ENCODE results near the gene PARVB. TPM values are rescaled to one million over a fixed set of nuclear protein-coding genes. Genes with fewer than 3 reads are reported as not detected.

Gene PARVB
- total RNA-seq, 2 experiments from 2014 or later, result 18.2 to 19.2 TPM

- no peak overlapping the region for H3K27ac Mint-ChIP-seq
Observed at GRCh38 chr22:44076825-44077224, 52.7 kb downstream of the PARVB start.

GRCh38 chr22:44080936-44081861, 57.1 kb downstream of the PARVB start:
- DNase-seq, result peak; percentile 77
- no peak overlapping the region for H3K27ac Mint-ChIP-seq
- H3K9me3 Mint-ChIP-seq, result no peaks in the 10 kb centered on the region
- CTCF ChIA-PET, result interaction anchor here (1.1 to 1.7 kb wide), 6 partner anchors 8 to 544 kb away, joined by 3 to 6 read pairs (median 3); no protein-coding TSS in a partner anchor
- H3K4me1 Mint-ChIP-seq, result no peaks in the 10 kb centered on the region
- no peak overlapping the region for H3K4me3 Mint-ChIP-seq
- POLR2A ChIA-PET, result interaction anchor here (0.6 kb wide), 1 partner anchor 25 kb away, joined by 4 read pairs; no protein-coding TSS in a partner anchor
- no peaks in the 10 kb centered on the region for H3K36me3 Mint-ChIP-seq (ENCODE audit: low read depth)
- no peaks in the 10 kb centered on the region for H3K27me3 Mint-ChIP-seq

More at GRCh38 chr22:44076825-44077224, 52.7 kb downstream of the PARVB start:
- DNase-seq, result no peak
- Mint-ChIP-seq H3K9me3 (no peaks in the 10 kb centered on the region), H3K4me1 (no peaks in the 10 kb centered on the region), H3K27me3 (no peaks in the 10 kb centered on the region), H3K36me3 (ENCODE audit: low read depth) (no peaks in the 10 kb centered on the region), H3K4me3 (no peak overlapping the region)
- ChIA-PET POLR2A (no interaction called here), CTCF (no interaction called here)

DNA sequence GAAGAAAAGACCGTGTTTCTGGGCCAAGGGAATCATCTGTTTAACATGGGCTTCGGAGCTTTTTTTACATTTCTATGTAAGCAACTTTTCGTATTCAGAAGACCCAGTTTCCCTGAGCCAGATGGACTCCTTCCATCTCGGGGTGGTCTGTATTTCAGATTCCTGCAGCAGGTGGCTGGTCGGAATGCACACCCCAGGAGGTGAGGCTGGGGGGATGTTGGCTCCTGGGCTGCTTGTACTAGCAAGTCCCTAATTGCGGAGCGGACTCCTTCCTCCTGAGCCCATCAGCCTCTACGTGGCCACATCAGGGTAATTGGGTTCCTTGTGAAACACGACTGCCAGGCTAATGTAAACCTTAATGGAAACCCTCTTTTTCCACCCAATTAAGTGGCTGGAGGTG, 58.7 kb downstream of the PARVB start:
- DNase-seq, result no peak
- Mint-ChIP-seq H3K27ac (no peak overlapping the region), H3K9me3 (no peaks in the 10 kb centered on the region), H3K4me3 (no peak overlapping the region), H3K27me3 (no peaks in the 10 kb centered on the region), H3K4me1 (no peaks in the 10 kb centered on the region), H3K36me3 (ENCODE audit: low read depth) (no peaks in the 10 kb centered on the region)
- ChIA-PET CTCF (interaction anchor here (0.6 to 4.7 kb wide), 2 partner anchors 46 to 90 kb away, joined by 4 to 32 read pairs; no protein-coding TSS in a partner anchor), POLR2A (no interaction called here)

DNA sequence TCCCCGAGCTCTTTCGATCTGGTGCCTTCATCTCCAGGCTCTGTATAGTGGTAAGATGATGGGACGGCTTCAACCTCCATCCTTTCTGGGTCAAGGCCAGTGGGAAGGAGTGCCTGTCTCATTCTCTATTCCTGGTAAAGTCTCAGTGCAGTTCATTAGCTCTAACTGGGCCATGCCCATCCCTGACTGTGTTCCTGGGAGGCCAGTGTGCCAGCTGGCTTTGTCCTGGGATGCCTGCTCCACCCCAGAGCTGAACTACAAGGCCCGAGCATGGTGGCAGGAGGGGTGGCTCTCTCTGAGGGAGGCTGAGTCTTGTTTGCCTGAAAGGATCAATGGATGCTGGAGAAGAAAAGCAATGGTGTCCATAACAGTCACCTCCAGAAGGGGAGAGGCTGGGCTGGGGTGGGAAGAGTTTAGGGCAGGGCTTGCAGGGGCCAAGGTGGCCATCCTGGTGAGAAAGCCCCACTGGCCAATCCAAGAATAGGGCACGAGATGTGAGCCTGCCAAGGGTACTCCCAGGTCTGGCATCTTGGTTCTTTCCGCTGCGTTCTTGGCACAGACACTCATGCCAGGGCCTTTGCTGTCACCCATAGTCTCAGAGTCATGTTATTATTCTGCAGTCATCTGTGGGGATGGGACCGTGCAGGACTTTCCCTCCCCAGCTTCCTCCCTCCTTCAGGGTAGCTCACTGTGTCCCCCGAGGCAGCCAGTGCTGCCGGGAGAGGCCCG, 60.1 kb downstream of the PARVB start:
- Mint-ChIP-seq H3K27me3 (no peaks in the 10 kb centered on the region), H3K27ac (no peak overlapping the region), H3K9me3 (no peaks in the 10 kb centered on the region), H3K4me3 (no peak overlapping the region), H3K4me1 (no peaks in the 10 kb centered on the region), H3K36me3 (ENCODE audit: low read depth) (no peaks in the 10 kb centered on the region)
- CTCF ChIA-PET, result interaction anchor here (1.2 to 4.7 kb wide), 2 partner anchors 91 to 109 kb away, joined by 4 to 32 read pairs; no protein-coding TSS in a partner anchor
- POLR2A ChIA-PET, result no interaction called here
- no peak for DNase-seq

- Mint-ChIP-seq H3K9me3 (no peaks in the 10 kb centered on the region), H3K4me1 (peaks cover under 1% of the 10 kb centered on the region), H3K36me3 (ENCODE audit: low read depth) (no peaks in the 10 kb centered on the region), H3K27me3 (no peaks in the 10 kb centered on the region), H3K27ac (no peak overlapping the region), H3K4me3 (no peak overlapping the region)
- CTCF ChIA-PET, result interaction anchor here (0.9 to 4.7 kb wide), 6 partner anchors 10 to 526 kb away, joined by 3 to 32 read pairs (median 4); no protein-coding TSS in a partner anchor
- DNase-seq, result peak; percentile 47
- POLR2A ChIA-PET, result no interaction called here
Observed at GRCh38 chr22:44085743-44086270, 61.7 kb downstream of the PARVB start.

DNA sequence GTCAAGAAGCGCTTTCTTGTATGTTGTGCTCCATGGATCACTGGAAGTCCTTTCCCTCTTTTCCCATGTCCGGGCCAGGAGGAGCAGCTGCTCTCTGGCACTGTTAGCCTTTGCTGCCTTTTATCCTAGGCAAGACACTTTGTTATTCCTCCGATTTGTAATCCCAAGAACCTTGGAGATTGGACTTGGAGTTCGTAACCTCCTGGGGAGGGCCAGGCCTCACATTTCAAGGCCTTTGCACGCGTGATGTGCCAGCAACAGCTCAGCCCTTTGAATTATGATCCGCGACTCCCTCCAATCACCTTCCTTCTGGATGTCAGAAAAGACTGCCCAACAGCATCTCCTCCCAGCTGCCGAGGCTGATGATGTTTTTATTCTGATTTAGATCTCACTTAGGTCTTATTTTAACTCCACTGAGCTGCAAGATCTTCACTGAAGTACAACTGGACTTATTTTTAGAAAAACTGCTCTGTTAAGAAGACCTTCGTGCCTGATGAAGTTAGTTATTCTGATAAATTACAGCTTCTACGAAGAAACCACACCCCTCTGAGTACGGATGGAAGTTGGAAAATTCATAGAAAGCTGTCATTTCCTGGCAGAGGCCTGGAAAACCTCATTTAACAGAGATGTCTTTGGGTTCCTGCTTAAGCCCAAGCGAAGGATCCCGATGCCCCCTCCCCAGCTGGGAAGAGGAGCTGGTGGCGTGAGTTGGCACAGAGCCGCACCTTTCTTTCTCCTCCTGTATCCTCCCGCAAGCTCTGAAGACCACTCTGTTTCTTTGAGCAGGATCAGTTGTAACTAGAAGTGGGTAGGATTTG, 62.4 kb downstream of the PARVB start:
- no peak overlapping the region for H3K4me3 Mint-ChIP-seq
- peaks cover 8% of the 10 kb centered on the region for H3K4me1 Mint-ChIP-seq
- H3K27ac Mint-ChIP-seq, result no peak overlapping the region

DNA sequence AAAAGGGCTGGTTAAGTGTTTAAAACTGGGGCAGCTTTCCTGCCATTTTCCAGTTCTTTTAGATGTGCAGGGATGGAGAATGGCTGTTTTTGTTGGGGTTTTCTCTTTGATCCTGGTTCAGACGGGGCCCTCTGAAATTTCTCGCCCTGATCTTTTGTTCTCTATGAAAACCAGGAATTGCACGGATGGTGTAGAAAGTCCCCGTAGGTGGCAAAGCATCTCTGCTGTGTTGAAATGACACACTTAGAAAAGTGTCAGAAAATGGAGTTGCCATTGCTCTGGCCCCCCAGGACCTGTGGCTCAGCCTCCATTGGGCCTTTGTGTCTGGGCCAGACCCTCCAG, 63.0 kb downstream of the PARVB start:
- Mint-ChIP-seq H3K4me3 (no peak overlapping the region), H3K4me1 (peaks cover 10% of the 10 kb centered on the region), H3K36me3 (ENCODE audit: low read depth) (no peaks in the 10 kb centered on the region), H3K27ac (no peak overlapping the region), H3K27me3 (no peaks in the 10 kb centered on the region), H3K9me3 (no peaks in the 10 kb centered on the region)
- ChIA-PET CTCF (interaction anchor here (1.3 to 4.7 kb wide), 2 partner anchors 13 to 94 kb away, joined by 3 to 32 read pairs; no protein-coding TSS in a partner anchor), POLR2A (no interaction called here)
- DNase-seq, result no peak

More for the DNA sequence above, 62.4 kb downstream of the PARVB start:
- ChIA-PET POLR2A (no interaction called here), CTCF (interaction anchor here (0.9 to 4.7 kb wide), 6 partner anchors 11 to 525 kb away, joined by 3 to 32 read pairs (median 3); no protein-coding TSS in a partner anchor)
- no peak for DNase-seq
- Mint-ChIP-seq H3K27me3 (no peaks in the 10 kb centered on the region), H3K36me3 (ENCODE audit: low read depth) (no peaks in the 10 kb centered on the region), H3K9me3 (no peaks in the 10 kb centered on the region)

DNA sequence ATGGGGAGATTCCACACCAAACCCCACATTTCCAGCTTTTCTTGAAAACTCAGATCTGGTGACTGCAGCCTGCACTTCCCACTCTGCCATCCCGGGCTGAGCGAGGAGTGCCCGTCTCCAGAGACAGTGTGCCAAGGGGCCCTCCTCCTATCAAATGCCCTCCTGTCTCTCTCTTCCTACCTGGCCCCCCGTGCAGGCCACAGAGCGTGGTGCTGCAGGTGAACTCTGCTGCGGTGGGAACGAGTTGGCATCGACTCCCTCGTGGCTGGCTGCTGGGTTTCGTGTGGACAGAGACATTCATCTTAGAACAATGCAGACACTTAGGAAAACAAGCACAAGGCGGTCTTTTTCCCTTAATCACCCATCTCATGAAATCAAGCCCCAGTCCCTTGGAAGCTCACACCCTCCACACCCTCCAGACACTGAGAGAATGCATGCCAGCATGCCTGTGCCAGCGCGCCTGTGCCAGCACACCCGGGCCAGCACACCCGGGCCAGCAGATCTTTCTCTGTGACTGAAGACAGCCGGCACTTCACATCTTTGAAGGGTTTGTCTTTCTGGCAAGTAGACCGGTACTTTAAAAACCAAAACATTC, 65.0 kb downstream of the PARVB start:
- no peaks in the 10 kb centered on the region for H3K9me3 Mint-ChIP-seq
- H3K4me1 Mint-ChIP-seq, result peaks cover 10% of the 10 kb centered on the region
- no peaks in the 10 kb centered on the region for H3K27me3 Mint-ChIP-seq
- ChIA-PET CTCF (interaction anchor here (1.2 kb wide), 1 partner anchor 206 kb away, joined by 3 read pairs; no protein-coding TSS in a partner anchor), POLR2A (no interaction called here)
- H3K36me3 Mint-ChIP-seq (ENCODE audit: low read depth), result no peaks in the 10 kb centered on the region
- no peak overlapping the region for H3K4me3 Mint-ChIP-seq
- no peak for DNase-seq
- H3K27ac Mint-ChIP-seq, result no peak overlapping the region

GRCh38 chr22:44089717-44090570, 65.8 kb downstream of the PARVB start:
- CTCF ChIA-PET, result interaction anchor here (1.2 kb wide), 1 partner anchor 207 kb away, joined by 3 read pairs; no protein-coding TSS in a partner anchor
- Mint-ChIP-seq H3K27ac (no peak overlapping the region), H3K36me3 (ENCODE audit: low read depth) (no peaks in the 10 kb centered on the region), H3K9me3 (no peaks in the 10 kb centered on the region), H3K27me3 (no peaks in the 10 kb centered on the region), H3K4me3 (no peak overlapping the region), H3K4me1 (peaks cover 10% of the 10 kb centered on the region)
- DNase-seq, result no peak
- POLR2A ChIA-PET, result no interaction called here

GRCh38 chr22:44090571-44090905, 66.4 kb downstream of the PARVB start:
- Mint-ChIP-seq H3K4me1 (peaks cover 10% of the 10 kb centered on the region), H3K27ac (no peak overlapping the region), H3K4me3 (no peak overlapping the region), H3K27me3 (no peaks in the 10 kb centered on the region), H3K9me3 (no peaks in the 10 kb centered on the region), H3K36me3 (ENCODE audit: low read depth) (no peaks in the 10 kb centered on the region)
- ChIA-PET CTCF (no interaction called here), POLR2A (no interaction called here)
- DNase-seq, result no peak

- ChIA-PET POLR2A (no interaction called here), CTCF (no interaction called here)
- peak; percentile 48 for DNase-seq
Observed at GRCh38 chr22:44091021-44091721, 67.1 kb downstream of the PARVB start.

More at GRCh38 chr22:44091021-44091721, 67.1 kb downstream of the PARVB start:
- H3K27ac Mint-ChIP-seq, result peak overlapping the region; percentile 5
- H3K36me3 Mint-ChIP-seq (ENCODE audit: low read depth), result no peaks in the 10 kb centered on the region
- H3K4me3 Mint-ChIP-seq, result no peak overlapping the region
- H3K9me3 Mint-ChIP-seq, result no peaks in the 10 kb centered on the region
- no peaks in the 10 kb centered on the region for H3K27me3 Mint-ChIP-seq
- peaks cover 10% of the 10 kb centered on the region for H3K4me1 Mint-ChIP-seq

All from activated CD4-positive, alpha-beta T cell treated with anti-CD3 and anti-CD28 coated beads, Interleukin-2, amount 10 ng/mL, durations not matched to agents 7 days and 5 days (primary cell).